ENCODE data around the gene DOCK7. TPM values are rescaled to one million over a fixed set of nuclear protein-coding genes. Genes with fewer than 3 reads are reported as not detected.
"Not testable (repeated sequence)": the region's sequence is repeated elsewhere in the genome, so short reads cannot be mapped to it uniquely, and the experiment has no call there.

Gene DOCK7, protein sequence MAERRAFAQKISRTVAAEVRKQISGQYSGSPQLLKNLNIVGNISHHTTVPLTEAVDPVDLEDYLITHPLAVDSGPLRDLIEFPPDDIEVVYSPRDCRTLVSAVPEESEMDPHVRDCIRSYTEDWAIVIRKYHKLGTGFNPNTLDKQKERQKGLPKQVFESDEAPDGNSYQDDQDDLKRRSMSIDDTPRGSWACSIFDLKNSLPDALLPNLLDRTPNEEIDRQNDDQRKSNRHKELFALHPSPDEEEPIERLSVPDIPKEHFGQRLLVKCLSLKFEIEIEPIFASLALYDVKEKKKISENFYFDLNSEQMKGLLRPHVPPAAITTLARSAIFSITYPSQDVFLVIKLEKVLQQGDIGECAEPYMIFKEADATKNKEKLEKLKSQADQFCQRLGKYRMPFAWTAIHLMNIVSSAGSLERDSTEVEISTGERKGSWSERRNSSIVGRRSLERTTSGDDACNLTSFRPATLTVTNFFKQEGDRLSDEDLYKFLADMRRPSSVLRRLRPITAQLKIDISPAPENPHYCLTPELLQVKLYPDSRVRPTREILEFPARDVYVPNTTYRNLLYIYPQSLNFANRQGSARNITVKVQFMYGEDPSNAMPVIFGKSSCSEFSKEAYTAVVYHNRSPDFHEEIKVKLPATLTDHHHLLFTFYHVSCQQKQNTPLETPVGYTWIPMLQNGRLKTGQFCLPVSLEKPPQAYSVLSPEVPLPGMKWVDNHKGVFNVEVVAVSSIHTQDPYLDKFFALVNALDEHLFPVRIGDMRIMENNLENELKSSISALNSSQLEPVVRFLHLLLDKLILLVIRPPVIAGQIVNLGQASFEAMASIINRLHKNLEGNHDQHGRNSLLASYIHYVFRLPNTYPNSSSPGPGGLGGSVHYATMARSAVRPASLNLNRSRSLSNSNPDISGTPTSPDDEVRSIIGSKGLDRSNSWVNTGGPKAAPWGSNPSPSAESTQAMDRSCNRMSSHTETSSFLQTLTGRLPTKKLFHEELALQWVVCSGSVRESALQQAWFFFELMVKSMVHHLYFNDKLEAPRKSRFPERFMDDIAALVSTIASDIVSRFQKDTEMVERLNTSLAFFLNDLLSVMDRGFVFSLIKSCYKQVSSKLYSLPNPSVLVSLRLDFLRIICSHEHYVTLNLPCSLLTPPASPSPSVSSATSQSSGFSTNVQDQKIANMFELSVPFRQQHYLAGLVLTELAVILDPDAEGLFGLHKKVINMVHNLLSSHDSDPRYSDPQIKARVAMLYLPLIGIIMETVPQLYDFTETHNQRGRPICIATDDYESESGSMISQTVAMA (N-terminal part only)
- 35.8 and 42.4 TPM in 2 replicates for total RNA-seq (2014; rRNA removed; shearing (Covaris generic))

DNA sequence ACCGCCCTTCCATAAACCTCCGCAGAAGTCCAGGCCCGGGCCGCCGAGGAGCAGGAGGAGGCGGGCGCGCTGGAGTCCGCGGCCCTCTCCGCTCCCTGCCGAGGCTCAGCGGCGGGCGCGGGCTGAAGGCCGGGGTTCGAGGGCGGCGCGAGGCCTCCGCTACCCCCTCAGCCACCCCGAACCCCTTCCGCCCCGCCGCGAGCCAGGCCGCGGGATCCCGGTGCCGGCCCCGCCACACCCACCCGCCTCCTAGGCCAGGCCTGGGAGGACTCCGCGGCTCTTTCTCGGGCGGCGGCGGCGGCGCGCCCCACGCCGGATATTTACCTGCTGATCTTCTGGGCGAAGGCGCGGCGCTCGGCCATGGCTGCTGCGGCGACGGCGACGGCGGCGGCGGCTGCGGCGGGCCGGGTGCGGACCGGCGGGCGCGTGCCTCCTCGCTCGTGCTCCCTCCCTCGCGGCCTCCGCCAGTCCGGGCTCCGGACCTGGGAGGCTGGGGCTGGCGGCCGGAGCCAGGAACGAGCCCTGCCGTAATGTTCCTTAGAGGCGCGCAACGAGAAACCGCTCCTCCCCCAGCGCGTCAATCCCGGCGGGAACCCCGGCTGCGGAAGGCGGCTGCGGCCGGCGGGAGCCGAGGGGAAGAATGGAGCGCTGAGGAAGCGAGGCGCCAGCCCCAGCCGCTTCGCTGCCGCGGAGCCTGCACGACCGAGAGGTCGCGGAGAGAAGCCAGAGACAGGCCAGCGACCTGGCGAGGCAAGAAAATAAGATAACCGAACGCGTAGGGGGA lies at the start of gene DOCK7:
TSS of gene DOCK7 (minus strand) at position 484 of the 784 bp plus-strand sequence. CDS start at position 362, 122 bp downstream.
- DNase-seq (ENCODE audit: low spot score) = peak; percentile 59

DNA sequence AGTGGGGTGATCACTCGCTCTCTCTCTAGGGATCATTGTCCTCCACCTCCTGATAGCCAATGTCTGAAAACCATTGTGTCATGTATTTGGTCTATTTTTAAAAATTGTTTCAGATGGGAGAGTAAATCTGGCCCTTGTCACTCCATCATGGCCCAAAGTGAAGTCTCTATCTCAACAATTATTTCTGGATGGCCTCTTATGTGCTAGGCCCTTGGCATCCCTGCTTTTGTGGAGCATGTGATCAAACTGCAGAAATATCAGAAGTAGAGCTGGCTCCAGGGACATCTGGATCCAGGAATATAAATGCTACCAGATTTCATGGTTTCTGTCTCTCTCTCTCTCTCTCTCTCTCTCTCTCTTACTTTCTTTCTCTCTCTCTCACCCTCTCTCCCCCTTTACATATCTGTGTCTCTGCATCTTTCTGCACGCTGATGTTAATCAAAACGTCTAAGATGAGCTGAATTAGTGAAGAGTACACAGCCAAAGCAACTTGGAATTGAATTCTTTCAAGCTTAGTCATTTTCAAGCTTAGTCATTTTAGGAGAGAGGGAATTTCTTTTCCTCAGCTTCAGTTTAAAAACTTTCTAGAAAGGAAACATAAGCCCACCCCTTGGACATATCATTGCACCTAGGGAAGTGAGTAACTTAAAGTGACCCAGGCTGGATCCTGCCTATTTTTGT lies 47.4 kb upstream of the DOCK7 start:
- no peak for DNase-seq (ENCODE audit: low spot score)

DNA sequence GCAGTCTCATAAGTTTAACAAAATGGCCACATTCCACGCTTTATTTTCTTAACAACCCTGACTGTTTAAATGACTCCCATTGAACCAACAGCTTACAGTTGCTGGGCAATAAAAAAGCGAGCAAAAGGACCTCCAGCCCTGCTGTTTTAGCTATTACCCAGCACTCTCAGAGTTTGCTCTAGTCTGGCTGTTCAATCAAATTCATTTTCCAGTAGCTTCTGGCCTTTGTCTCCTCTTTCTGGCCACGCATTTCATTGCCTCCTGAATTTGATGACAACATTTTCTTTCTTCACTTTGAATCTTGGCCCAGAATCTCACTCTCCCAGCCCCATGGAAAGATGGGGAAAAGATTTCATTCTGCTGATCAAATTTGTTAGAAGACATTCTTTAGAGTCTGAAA lies 44.1 kb upstream of the DOCK7 start:
- DNase-seq (ENCODE audit: low spot score) = no peak

DNA sequence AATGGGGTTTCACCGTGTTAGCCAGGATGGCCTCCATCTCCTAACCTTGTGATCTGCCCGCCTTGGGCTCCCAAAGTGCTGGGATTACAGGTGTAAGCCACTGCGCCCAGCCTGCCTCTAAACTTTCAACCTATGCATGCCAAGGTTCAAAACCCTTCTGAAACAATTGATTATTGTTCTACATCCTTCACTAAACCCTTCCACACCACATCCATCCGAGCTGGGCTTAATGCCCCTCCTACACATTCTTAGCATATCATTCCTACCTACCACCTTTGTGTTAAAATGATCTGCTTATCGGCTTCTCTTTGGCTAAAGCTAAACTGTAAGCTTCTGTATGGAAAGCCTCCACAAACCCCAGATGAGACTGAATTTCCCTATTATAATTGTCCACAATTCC lies 40.8 kb upstream of the DOCK7 start:
- no peak for DNase-seq (ENCODE audit: low spot score)

DNA sequence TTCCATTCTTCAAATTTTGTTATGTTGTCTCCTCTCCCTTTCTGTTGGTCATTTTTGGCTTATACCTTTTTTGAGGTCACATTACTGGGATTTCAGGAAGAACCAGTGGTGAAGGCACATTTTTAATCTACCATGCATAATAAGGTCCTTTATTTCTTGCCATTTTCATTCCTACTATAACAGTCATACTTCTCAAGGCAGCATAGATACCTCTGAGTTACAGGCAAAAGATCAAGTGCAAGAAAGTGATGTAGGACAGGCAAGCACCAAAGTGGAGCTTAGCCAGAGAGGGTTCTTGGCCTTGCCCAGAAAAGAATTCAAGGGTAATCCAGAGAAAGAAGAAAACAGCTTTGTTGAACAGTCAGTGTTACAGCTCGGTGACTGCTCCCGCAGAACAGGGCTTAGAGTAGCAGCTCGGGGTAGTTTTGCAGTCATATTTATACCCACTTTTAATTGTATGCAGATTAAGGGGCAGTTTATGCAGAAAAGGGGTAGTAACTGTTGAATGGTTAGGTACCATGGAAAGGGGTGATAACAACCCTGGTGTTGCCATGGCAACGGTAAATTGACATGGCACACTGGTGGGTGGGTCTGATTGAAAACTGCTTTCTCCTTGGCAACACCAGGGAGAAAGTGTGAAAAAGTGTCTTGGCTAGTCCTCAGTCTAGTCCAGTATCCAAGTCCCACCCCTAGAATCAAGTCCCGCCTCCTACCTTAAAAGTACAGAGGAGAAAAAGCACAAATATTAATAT lies 39.6 kb upstream of the DOCK7 start:
- DNase-seq (ENCODE audit: low spot score) = no peak

DNA sequence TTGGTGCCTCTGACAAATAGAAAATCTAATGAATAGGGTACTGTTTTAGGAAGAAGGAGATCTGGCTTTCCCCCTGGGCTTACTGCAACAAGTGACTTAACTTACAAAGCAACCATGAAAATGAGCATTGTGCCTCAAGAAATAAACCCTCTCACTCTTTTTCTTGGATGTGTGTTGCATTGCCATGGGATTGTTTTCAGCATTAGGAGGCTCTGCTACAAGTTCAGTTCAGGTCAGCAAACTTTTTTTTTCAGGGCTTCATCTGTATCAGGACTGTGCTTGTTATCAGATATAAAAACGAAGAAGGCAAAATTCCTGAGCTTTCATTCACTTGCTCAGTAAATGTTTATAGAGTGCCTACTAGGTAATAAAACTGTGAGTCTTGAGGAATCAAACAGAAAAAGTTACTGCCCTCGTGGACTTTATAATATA lies 37.8 kb upstream of the DOCK7 start:
- DNase-seq (ENCODE audit: low spot score) = no peak

DNA sequence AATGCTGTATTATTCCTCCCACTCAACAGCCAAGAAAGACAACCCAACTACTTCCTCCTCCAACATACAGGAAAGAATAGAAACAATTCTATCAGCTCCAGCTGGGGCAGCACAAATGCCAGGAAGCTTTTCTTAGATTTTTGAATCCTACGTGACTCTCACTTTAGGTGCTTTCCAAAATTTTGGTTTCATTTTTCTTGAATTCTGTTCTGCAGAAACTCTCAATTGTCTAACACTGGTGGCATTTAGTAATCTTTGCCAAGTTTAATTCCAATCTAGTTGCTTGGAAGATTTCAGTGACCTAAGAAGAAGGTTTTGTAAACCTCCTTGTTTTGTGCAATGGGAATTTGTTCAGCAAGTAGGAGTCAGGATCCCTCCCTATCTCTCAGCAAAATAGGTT lies 37.1 kb upstream of the DOCK7 start:
- no peak for DNase-seq (ENCODE audit: low spot score)

DNA sequence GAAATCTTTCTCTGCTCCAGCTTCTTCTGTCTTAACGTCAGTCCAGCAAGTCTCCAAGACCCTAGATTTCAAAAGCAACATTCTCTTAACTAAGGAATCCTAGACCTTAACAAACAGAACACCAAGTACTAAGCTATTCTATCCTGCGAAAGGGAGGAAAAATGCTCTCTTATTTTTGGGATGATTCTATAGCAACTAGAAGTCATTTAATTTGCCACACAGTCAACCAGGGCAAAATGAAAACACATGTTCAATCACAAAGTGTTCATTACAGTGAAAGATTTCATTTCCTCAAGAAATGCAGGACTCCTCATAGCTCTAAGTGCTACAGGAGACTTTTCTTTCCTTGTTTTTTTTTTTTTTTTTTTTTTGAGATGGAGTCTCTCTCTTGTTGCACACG lies 36.2 kb upstream of the DOCK7 start:
- DNase-seq (ENCODE audit: low spot score) = no peak

DNA sequence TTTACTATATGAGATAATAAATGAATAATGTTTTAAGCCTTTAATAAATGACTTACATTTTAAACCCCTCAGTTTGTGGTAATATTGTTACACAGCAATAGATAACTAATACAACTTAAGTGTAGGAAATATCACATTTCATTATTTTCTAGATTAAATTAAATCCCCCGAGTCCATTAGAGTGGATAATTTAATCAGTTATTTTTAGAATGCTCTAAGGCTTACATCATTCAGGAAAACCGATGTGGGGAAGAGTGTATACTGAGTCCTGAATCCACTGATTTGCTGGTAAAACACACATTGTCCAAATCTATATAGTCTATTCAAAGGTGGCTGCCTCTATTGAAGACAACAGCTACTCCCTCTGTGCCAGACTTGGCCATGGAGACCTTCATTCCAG lies 35.7 kb upstream of the DOCK7 start:
- DNase-seq (ENCODE audit: low spot score) = no peak

DNA sequence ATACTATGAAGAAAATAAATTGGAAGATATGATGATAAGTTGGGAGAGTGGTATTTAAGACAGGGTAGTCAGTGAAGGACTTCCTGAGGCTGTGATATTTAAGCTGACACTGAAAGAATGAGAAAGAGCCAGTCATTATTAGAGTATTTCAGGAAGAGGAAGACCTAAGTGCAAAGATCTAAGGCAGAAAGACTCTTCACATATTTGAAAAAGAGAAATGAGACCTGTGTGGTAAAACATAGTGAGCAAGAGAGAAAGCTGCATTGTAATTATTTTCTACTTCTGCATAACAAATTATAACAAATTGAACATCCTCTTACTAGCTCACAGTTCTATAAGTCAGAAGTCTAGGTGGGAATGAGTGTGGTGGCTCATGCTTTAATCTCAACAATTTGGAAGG lies 34.6 kb upstream of the DOCK7 start:
- DNase-seq (ENCODE audit: low spot score) = no peak

DNA sequence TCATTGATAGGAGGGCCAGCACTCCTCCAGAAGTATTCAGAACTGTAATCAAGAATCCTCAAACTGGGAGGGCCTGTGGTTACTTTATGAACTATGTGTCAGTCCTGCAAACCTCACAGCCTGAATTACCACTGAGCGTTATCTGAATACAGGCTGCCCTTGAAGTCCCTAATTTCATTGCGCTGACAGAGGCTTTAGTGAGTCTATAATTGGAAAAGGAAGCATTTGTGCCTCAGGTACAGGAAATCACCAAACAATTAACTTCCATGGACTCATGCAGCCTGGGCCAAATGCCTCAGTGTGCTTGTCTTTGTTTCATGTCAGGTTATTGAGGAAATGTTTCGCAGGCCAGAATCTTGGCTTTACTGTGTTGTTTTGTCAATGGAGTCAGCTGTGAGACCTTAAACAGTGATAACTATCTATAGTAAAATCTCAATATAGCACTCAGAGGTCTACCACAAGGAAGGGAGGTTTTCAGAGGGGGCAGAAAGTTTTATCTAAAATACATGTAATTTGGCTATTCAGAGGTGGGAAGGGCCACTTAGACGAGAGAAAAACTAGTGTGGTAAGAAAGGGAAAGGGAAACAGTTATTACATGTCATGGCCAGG lies 32.9 kb upstream of the DOCK7 start:
- no peak for DNase-seq (ENCODE audit: low spot score)

DNA sequence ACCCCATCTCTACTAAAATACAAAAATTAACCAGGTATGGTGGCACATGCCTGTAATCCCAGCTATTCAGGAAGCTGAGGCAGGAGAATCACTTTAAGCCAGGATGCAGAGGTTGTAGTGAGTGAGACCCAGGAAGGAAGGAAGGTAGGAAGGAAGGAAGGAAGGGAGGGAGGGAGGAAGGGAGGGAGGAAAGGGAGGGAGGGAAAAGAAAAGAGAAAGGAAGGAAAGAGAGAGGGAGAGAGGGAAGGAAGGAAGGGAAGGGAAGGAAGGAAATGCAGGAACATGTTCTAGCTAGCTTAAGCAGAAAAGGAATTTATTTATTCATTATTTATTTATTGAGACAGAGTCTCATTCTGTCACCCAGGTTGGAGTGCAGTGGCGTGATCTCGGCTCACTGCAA lies 30.2 kb upstream of the DOCK7 start:
- not testable (repeated sequence) for DNase-seq (ENCODE audit: low spot score)

DNA sequence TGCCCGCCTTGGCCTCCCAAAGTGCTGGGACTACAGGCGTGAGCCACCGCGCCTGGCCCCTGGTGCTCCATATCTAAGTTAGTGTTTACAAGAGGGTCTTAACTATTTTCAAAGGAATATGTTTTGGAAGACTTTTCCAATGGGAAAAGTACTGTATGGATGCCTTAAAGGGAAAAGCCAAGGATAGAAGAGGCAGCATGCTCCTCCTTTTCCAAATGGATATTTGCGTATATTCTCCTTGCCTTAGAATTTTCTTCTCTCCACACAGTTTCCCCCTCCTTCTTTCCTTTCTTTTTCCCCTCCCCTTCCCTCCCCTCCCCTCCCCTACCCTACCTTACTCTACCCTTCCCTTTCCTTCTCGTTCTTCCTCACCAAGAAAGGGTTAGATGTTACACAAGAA lies 29.3 kb upstream of the DOCK7 start:
- DNase-seq (ENCODE audit: low spot score) = no peak

DNA sequence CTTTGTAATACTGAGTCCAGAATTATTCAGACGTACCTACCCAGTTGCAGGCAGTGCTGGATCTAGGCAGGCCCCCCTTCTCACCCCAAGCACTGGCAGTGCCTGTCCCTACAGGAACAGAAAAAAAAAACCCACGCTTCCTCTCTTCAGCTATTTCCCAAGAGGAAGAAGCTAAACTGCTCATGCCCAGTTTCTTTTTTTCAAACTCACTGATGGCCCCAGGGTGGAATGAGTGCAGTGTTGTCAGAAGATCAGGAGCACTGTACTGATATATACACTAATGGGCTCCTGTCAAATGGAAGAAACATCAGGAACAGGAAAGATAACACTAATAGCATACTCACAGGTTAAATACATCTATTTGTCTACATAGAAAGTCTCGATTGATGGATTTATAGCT lies 28.2 kb upstream of the DOCK7 start:
- no peak for DNase-seq (ENCODE audit: low spot score)

DNA sequence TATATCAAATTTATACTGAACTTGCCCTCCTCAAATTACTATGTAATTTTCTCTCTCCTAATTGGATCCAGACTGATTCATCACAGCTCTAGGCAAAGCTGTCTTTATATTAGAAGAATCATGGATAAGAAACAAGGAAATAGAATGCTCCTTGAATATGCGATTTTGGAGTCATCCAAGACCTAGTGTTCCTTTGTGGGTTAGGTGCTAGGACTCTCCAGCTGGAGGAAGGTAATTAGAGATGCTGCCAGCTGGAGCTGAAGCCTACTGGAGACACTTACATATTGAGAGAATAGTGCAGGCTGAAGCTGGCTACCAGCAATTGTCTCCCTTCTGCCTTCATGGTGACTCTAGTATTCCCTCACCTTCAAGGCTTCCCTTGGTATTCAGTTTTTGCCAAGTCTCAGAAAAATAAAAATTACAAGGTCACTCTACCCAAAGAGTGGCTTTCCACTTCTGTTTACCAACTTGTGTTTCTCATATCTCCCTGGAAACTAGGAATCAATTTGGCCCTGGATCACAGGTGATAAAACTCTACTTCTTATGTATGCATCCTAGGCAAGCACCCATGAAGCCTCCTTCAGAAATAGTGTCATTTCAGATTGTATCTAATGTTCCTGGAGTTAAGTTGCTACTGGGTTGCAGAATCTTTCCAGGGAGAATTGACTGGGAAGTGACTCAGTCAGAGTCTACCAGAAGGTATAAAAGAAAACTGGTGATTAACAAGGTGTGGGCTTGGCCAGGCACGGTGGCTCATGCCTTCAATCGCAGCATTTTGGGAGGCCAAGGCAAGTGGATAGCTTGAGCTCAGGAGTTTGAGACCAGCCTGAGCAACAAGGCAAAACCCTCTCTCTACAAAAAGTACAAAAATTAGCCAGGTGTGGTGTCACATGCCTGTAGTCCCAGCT lies 24.4 kb upstream of the DOCK7 start:
- DNase-seq (ENCODE audit: low spot score) = no peak

DNA sequence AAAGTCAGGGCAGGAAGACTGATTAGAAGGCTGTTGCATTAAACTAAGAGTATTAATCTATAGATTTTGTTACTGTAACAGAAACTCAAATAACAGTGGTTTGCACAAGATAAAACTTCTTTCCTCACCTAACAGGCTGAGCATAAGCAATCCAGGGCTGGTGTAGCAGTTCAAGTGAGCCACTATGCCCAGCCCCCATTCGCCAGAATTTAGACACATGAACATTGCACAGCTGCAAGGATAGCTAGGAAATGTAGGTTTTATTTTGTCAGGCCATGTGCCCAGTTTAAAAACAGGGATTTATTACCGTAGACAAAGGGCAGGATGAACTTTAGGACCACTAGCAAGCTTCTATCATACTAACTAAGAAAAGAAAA lies 19.5 kb upstream of the DOCK7 start:
- no peak for DNase-seq (ENCODE audit: low spot score)

DNA sequence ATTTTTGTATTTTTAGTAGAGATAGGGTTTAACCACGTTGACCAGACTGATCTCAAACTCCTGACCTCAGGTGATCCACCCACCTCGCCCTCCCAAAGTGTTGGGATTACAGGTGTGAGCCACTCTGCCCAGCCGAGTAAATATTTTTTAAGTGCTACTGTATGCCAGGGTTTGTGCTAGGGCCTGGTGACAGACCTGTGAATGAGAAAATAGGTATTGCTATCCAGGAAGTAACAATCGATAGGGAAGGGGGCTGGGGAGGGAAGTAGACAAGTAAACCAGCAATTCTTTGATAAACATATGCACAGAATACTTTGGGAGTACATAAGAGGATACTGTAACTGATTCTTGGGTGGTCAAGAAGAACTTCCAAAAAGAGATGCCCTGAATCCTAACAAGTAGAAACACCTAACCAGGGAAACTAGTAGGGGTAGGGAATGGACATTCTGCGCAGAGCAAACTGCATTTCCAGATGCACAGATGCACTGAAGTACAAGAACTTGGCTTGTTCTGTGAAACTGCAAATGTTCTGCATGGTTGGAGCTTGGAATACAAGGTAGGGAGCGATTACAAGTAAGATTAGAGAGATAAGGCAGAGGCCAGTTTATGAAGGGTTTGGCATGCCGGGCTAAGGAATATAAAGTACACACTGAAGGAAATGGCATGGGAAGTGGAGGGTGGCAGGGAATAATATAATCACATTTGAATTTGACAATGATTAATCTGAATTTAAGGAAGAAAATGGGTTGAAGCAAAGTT lies 19.0 kb upstream of the DOCK7 start:
- DNase-seq (ENCODE audit: low spot score) = no peak

DNA sequence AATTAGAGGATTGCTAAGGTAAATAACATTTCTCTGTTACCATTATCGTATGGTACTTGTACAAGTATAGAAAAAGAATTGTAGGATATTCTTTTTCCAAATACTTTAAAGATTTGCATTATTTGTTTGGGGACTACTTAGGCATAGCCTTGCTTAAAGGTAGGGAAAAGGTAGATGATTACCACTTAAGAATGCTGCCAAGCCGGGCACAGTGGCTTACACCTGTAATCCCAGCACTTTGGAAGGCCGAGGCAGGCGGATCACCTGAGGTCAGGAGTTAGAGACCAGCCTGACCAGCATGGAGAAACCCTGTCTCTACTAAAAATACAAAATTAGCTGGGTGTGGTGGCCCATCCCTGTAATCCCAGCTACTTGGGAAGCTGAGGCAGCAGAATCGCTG lies 10.0 kb upstream of the DOCK7 start:
- not testable (repeated sequence) for DNase-seq (ENCODE audit: low spot score)

Data from H4 (cell line).